Trophoblast cell (in vitro differentiated cells and primary cell): ENCODE results near the gene ADARB2.

Experiments used
- DNase-seq, 2 donors: peaks; one replicate each; pipeline ENCODE4 v3.0.0-alpha.2; 2016
- H2AFZ ChIP-seq: 2 replicates; pipeline ENCODE4 v1.6.1; 2013; ENCODE audit warnings: low read length, moderate library complexity, mild to moderate bottlenecking; ENCODE audit not compliant: insufficient read depth, poor library complexity
- H2AK5ac ChIP-seq: 2 replicates; pipeline ENCODE4 v1.6.1; 2013; ENCODE audit warnings: mild to moderate bottlenecking, low read length
- H2BK120ac ChIP-seq: 2 replicates; pipeline ENCODE4 v1.6.1; 2013; ENCODE audit warnings: low read length, mild to moderate bottlenecking, moderate library complexity; ENCODE audit not compliant: insufficient read depth, poor library complexity
- H2BK12ac ChIP-seq: 2 replicates; pipeline ENCODE4 v1.6.1; 2013; ENCODE audit warnings: mild to moderate bottlenecking, low read length, moderate library complexity
- H2BK5ac ChIP-seq: 2 replicates; pipeline ENCODE4 v1.6.1; 2013; ENCODE audit warnings: low read length, low read depth, moderate library complexity, mild to moderate bottlenecking; ENCODE audit not compliant: poor library complexity
- H3K14ac ChIP-seq: 2 replicates; pipeline ENCODE4 v1.6.1; 2013; ENCODE audit warnings: mild to moderate bottlenecking, low read length
- H3K18ac ChIP-seq: 2 replicates; pipeline ENCODE4 v1.6.1; 2013; ENCODE audit warnings: mild to moderate bottlenecking, low read length
- H3K23ac ChIP-seq: 2 replicates; pipeline ENCODE4 v1.6.1; 2013; ENCODE audit warnings: low read length
- H3K27ac ChIP-seq: 2 replicates; pipeline ENCODE4 v1.5.1; 2013; ENCODE audit warnings: low read depth, mild to moderate bottlenecking, inconsistent platforms, low read length, moderate library complexity
- H3K27me3 ChIP-seq: 2 replicates; pipeline ENCODE4 v1.6.1; 2013; ENCODE audit warnings: inconsistent platforms, mild to moderate bottlenecking, low read length, moderate library complexity; ENCODE audit not compliant: insufficient read depth
- H3K36me3 ChIP-seq, 2 experiments: 1 replicate in 1 of 2; 2 replicates in 1 of 2; pipeline ENCODE4 v1.6.1; 2013; ENCODE audit warnings: low read length in 2 of 2, mild to moderate bottlenecking in 2 of 2, moderate library complexity in 1 of 2; ENCODE audit not compliant: insufficient read depth in 2 of 2, control insufficient read depth in 1 of 2
- H3K4ac ChIP-seq: 2 replicates; pipeline ENCODE4 v1.6.1; 2013; ENCODE audit warnings: low read depth, mild to moderate bottlenecking, low read length, moderate library complexity
- H3K4me1 ChIP-seq, 2 experiments: 1 replicate in 1 of 2; 2 replicates in 1 of 2; pipeline ENCODE4 v1.6.1; 2013; ENCODE audit warnings: low read length in 2 of 2, mild to moderate bottlenecking in 2 of 2, moderate library complexity in 1 of 2; ENCODE audit not compliant: insufficient read depth in 2 of 2, control insufficient read depth in 1 of 2
- H3K4me2 ChIP-seq: 2 replicates; pipeline ENCODE4 v1.6.1; 2013; ENCODE audit warnings: inconsistent platforms, mild to moderate bottlenecking, low read length, moderate library complexity
- H3K4me3 ChIP-seq: 2 replicates; pipeline ENCODE4 v1.5.1; 2013; ENCODE audit warnings: mild to moderate bottlenecking, low read depth, low read length, inconsistent platforms
- H3K79me1 ChIP-seq: one replicate; pipeline ENCODE4 v1.6.1; 2013; ENCODE audit warnings: low read length
- H3K79me2 ChIP-seq: 2 replicates; pipeline ENCODE4 v1.6.1; 2013; ENCODE audit warnings: low read length, mild to moderate bottlenecking; ENCODE audit not compliant: control insufficient read depth, insufficient read depth, poor library complexity
- H3K9ac ChIP-seq: 2 replicates; pipeline ENCODE4 v1.6.1; 2013; ENCODE audit warnings: mild to moderate bottlenecking, low read length
- H3K9me3 ChIP-seq: 2 replicates; pipeline ENCODE4 v1.6.1; 2013; ENCODE audit warnings: low read depth, mild to moderate bottlenecking, control low read depth, inconsistent platforms, low read length; ENCODE audit not compliant: insufficient read depth
- H4K12ac ChIP-seq: 2 replicates; pipeline ENCODE4 v1.6.1; 2013; ENCODE audit warnings: low read depth, mild to moderate bottlenecking, low read length, moderate library complexity
- H4K8ac ChIP-seq: 2 replicates; pipeline ENCODE4 v1.6.1; 2013; ENCODE audit warnings: low read depth, mild to moderate bottlenecking, low read length, moderate library complexity
- H4K91ac ChIP-seq: one replicate; pipeline ENCODE4 v1.6.1; 2013; ENCODE audit warnings: low read depth, mild to moderate bottlenecking, low read length, moderate library complexity
- WGBS: extraction: QIAGEN DNeasy Blood & Tissue Kit; methylation state at CpG from one replicate; pipeline ENCODE4 v1.1.7; 2013; ENCODE audit warnings: missing lambda C conversion rate; ENCODE audit not compliant: insufficient read length, insufficient coverage; ENCODE audit errors: extremely low coverage; 5-methylcytosine and 5-hydroxymethylcytosine counted together

ADARB2 gene

GRCh38 chr10:1423676-1424253 is 313.6 kb downstream of the ADARB2 start:
- H3K79me2 ChIP-seq, result no peaks in the 10 kb centered on the region
- H3K4me1 ChIP-seq, result no peaks in the 10 kb centered on the region
- no CpG with 5 or more reads among the region's 2 CpGs for WGBS
- H2BK12ac ChIP-seq, result no peak overlapping the region
- H2BK120ac ChIP-seq, result no peak overlapping the region
- H3K9me3 ChIP-seq, result no peaks in the 10 kb centered on the region
- H4K12ac ChIP-seq, result no peak overlapping the region
- no peak overlapping the region for H3K18ac ChIP-seq
- no peaks in the 10 kb centered on the region for H3K36me3 ChIP-seq
- H3K27ac ChIP-seq, result no peak overlapping the region
- H4K91ac ChIP-seq, result no peak overlapping the region
- H3K9ac ChIP-seq, result no peak overlapping the region
- no peak overlapping the region for H4K8ac ChIP-seq
- H3K14ac ChIP-seq, result no peak overlapping the region
- H3K4me3 ChIP-seq, result no peak overlapping the region
- H3K23ac ChIP-seq, result peak overlapping the region; percentile 37
- no peak overlapping the region for H2BK5ac ChIP-seq
- H3K4me2 ChIP-seq, result no peak overlapping the region
- no peak for DNase-seq
- no peaks in the 10 kb centered on the region for H3K79me1 ChIP-seq
- no peak overlapping the region for H3K4ac ChIP-seq
- no peak overlapping the region for H2AFZ ChIP-seq
- H2AK5ac ChIP-seq, result no peak overlapping the region
- H3K27me3 ChIP-seq, result no peaks in the 10 kb centered on the region

DNA sequence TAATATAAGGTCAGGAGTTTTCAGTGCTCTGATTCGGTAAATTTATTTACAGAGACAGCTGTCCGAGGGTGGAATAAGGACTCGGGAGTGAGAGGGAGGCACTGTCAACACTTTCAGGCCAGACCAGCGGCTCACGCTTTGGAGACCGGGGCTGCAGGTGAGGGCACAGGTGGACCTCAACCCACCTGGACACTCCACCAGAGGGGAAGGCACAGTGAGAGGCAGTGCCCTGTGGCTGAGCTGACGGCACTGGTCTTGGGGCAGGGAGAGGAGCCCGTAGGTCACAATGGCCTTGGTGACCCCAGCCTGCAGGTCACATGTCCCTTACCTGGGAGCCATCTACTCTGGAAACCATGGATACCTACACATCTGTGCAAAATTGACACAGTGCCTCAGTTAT is 315.1 kb downstream of the ADARB2 start:
- no peaks in the 10 kb centered on the region for H3K27me3 ChIP-seq
- peaks cover 3% of the 10 kb centered on the region for H3K9me3 ChIP-seq
- no peak overlapping the region for H3K4me2 ChIP-seq
- no peak overlapping the region for H2AK5ac ChIP-seq
- no peak overlapping the region for H4K12ac ChIP-seq
- no peak overlapping the region for H4K8ac ChIP-seq
- H3K79me2 ChIP-seq, result no peaks in the 10 kb centered on the region
- H2BK12ac ChIP-seq, result no peak overlapping the region
- H3K79me1 ChIP-seq, result no peaks in the 10 kb centered on the region
- H2BK5ac ChIP-seq, result no peak overlapping the region
- DNase-seq, result no peak
- WGBS, result no CpG with 5 or more reads among the region's 8 CpGs
- no peak overlapping the region for H3K23ac ChIP-seq
- H4K91ac ChIP-seq, result no peak overlapping the region
- no peak overlapping the region for H2BK120ac ChIP-seq
- no peak overlapping the region for H3K4ac ChIP-seq
- no peak overlapping the region for H3K18ac ChIP-seq
- H3K4me1 ChIP-seq, result no peaks in the 10 kb centered on the region
- no peak overlapping the region for H3K14ac ChIP-seq
- H3K4me3 ChIP-seq, result no peak overlapping the region
- no peak overlapping the region for H3K27ac ChIP-seq
- H3K36me3 ChIP-seq, result no peaks in the 10 kb centered on the region
- H3K9ac ChIP-seq, result no peak overlapping the region
- no peak overlapping the region for H2AFZ ChIP-seq

DNA sequence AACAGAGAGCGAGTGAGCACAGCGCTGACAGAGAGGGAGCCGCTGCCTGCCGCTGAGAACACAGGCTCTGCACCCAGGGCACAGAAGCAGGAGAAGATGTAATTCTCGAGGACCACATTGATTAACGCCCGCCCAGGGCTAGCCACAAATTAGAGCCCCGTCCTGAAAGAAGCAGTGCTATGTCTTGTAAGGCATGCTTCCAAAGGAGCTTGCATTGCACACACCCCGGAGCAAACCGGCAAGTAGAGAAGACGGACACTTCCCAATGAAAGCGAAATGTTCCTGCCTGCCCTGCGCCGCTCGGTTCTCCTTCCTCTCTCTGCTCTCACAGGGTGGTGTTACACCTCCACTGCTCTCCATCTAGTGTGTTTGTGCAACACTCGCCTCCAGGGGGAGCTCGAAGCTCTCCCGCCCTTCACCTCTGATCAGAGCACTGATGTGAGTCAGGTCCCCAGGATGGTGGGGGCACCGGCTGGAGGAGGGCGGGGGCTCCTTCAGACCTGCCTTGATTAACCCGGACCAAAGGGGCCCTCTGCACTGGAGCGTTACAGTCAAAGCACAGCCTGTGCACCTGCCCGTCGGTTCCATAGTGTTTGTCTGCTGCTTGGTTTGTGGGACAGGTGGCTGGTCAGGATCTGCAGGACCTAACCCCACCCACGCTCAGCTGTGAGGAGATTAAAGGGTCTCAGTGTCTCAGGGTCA is 316.5 kb downstream of the ADARB2 start:
- Histone ChIP-seq H2AK5ac (no peak overlapping the region), H3K23ac (no peak overlapping the region), H3K4me2 (peak overlapping the region; percentile 57), H3K79me2 (no peaks in the 10 kb centered on the region), H4K91ac (no peak overlapping the region), H2BK120ac (no peak overlapping the region), H3K18ac (no peak overlapping the region), H3K4ac (no peak overlapping the region), H3K9ac (no peak overlapping the region), H3K9me3 (peaks cover 3% of the 10 kb centered on the region), H3K36me3 (no peaks in the 10 kb centered on the region), H2AFZ (no peak overlapping the region), H3K14ac (no peak overlapping the region), H3K79me1 (no peaks in the 10 kb centered on the region), H3K4me3 (no peak overlapping the region), H3K27ac (no peak overlapping the region), H4K8ac (no peak overlapping the region), H3K27me3 (no peaks in the 10 kb centered on the region), H2BK5ac (no peak overlapping the region), H3K4me1 (no peaks in the 10 kb centered on the region), H2BK12ac (no peak overlapping the region), H4K12ac (no peak overlapping the region)
- WGBS, result no CpG with 5 or more reads among the region's 25 CpGs
- peak in 1 of 2 donors; percentile 21 for DNase-seq

DNA sequence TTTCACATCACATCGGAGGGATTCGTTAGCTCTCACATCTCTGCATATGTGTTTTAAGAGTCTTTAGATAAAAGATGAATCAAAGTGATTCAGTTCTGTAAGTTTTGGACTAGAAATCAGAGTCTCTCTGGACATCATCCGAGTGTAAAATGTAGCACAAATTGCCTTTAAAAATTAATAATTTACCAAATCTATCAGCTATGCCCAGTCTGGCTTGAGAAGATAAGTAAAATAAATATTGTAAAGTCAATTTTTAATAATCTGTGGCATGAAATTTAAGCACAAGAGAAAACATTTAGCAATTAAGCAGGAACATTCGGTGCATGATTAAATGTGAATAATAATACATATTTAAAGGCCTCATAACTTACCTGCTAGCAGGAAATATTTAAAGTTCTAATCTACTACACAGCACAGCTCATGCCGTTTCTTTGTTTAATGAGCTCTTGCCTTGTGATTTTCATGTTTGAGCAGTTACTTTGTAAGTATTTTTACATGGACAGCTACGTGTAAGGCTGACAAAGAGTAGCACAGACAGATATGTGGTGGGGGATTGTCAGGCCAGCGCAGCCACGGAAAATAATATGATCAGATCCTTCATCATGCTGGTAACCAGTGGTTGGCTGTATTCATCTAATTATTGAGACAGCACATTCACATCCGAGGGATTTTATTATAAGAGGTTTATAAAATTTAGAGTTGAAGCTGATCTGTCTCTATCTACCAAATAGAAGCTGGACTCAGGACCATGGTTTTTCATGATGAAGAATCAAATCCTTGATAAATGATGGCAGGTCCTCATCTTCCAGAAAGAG is 317.3 kb downstream of the ADARB2 start:
- Histone ChIP-seq H4K8ac (no peak overlapping the region), H3K79me1 (no peaks in the 10 kb centered on the region), H3K79me2 (no peaks in the 10 kb centered on the region), H2AFZ (no peak overlapping the region), H3K4me1 (no peaks in the 10 kb centered on the region), H3K36me3 (no peaks in the 10 kb centered on the region), H3K4me3 (no peak overlapping the region), H3K9ac (no peak overlapping the region), H4K91ac (no peak overlapping the region), H2AK5ac (no peak overlapping the region), H2BK12ac (no peak overlapping the region), H3K4ac (no peak overlapping the region), H3K23ac (no peak overlapping the region), H3K27me3 (no peaks in the 10 kb centered on the region), H3K14ac (no peak overlapping the region), H3K9me3 (peaks cover 3% of the 10 kb centered on the region), H3K4me2 (no peak overlapping the region), H4K12ac (no peak overlapping the region), H3K18ac (no peak overlapping the region), H2BK120ac (no peak overlapping the region), H3K27ac (no peak overlapping the region), H2BK5ac (no peak overlapping the region)
- DNase-seq, result no peak
- no CpG with 5 or more reads among the region's 9 CpGs for WGBS
